HL-60 (cell line): ENCODE results near the gene COL25A1.

Experiments used
- GABPA ChIP-seq: IDR thresholded peaks from 2 replicates; pipeline ENCODE4 v1.6.1; 2012; ENCODE audit warnings: low read depth
- POLR2AphosphoS5 ChIP-seq: IDR thresholded peaks from 2 replicates; pipeline ENCODE4 v1.6.1; 2012; ENCODE audit warnings: low read depth
- SPI1 ChIP-seq: IDR thresholded peaks from 2 replicates; pipeline ENCODE4 v1.6.1; 2012; ENCODE audit warnings: low read depth, mild to moderate bottlenecking, borderline replicate concordance
- TF ChIP-seq, protein P1 (sequence below): IDR thresholded peaks from one replicate; pipeline ENCODE4 v1.5.1; 2011; ENCODE audit warnings: low read length, control low read depth, inconsistent platforms; ENCODE audit not compliant: insufficient read depth

DNA sequence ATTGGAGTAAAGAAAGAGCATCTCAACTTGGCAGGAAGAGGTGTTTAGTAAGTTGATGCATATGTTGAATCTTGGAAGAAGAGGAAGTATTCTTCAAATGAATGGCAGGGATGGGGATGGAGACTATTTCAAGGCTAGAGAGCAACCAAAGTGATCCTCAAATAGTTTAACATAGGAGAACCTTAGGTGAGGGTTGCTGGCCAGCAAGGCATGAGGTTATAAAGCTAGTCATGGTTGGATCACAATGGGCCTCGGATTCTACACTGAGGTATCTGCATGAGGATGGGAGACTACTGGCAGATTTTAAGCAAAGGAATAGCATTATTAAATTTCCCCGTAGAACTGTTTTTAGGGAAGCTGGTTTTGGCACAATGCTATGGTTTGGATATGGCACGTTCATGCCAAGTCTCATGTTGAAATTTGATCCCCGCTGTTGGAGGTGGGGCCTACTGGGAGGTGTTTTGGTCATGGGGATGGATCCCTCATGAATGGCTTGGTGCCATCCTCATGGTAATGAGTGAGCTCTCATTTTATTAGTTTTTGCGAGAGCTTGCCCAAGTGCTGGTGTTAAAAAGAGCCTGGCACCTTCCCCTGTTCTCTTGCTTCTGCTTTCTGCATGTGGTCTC, 497.7 kb downstream of the COL25A1 start:
- TF ChIP-seq, protein P1, sequence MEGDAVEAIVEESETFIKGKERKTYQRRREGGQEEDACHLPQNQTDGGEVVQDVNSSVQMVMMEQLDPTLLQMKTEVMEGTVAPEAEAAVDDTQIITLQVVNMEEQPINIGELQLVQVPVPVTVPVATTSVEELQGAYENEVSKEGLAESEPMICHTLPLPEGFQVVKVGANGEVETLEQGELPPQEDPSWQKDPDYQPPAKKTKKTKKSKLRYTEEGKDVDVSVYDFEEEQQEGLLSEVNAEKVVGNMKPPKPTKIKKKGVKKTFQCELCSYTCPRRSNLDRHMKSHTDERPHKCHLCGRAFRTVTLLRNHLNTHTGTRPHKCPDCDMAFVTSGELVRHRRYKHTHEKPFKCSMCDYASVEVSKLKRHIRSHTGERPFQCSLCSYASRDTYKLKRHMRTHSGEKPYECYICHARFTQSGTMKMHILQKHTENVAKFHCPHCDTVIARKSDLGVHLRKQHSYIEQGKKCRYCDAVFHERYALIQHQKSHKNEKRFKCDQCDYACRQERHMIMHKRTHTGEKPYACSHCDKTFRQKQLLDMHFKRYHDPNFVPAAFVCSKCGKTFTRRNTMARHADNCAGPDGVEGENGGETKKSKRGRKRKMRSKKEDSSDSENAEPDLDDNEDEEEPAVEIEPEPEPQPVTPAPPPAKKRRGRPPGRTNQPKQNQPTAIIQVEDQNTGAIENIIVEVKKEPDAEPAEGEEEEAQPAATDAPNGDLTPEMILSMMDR = no peak
- no peak for TF ChIP-seq POLR2AphosphoS5
- no peak for TF ChIP-seq SPI1
- no peak for TF ChIP-seq GABPA
